ENCODE results near the gene XK. TPM values are rescaled to one million over a fixed set of nuclear protein-coding genes. Genes with fewer than 3 reads are reported as not detected.

Gene XK
- total and polyA plus RNA-seq, 10 of the 15 experiments (the other 5 are each of a cell fraction or from before 2014, with no cell fraction given): not detected

DNA sequence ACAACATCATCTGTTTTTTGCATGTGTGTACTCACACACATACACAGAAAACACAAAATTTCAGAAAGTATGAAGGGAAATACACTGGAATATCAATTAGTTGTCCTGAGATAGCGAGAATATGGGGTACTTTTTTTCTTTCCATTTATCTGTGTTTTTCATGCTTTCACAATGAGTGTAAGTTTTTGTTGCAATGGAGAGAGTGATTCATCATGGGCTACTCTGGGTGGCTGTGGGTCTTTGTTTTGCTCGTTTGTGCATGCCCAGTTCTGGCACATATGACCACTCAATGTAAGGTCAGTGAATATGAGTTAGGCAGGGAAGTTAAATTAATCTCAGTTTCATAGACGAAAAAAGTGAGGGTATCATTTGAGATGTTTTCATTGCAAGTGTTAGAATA lies 26.9 kb downstream of the XK start (continued):
- TF ChIP-seq, protein P1, sequence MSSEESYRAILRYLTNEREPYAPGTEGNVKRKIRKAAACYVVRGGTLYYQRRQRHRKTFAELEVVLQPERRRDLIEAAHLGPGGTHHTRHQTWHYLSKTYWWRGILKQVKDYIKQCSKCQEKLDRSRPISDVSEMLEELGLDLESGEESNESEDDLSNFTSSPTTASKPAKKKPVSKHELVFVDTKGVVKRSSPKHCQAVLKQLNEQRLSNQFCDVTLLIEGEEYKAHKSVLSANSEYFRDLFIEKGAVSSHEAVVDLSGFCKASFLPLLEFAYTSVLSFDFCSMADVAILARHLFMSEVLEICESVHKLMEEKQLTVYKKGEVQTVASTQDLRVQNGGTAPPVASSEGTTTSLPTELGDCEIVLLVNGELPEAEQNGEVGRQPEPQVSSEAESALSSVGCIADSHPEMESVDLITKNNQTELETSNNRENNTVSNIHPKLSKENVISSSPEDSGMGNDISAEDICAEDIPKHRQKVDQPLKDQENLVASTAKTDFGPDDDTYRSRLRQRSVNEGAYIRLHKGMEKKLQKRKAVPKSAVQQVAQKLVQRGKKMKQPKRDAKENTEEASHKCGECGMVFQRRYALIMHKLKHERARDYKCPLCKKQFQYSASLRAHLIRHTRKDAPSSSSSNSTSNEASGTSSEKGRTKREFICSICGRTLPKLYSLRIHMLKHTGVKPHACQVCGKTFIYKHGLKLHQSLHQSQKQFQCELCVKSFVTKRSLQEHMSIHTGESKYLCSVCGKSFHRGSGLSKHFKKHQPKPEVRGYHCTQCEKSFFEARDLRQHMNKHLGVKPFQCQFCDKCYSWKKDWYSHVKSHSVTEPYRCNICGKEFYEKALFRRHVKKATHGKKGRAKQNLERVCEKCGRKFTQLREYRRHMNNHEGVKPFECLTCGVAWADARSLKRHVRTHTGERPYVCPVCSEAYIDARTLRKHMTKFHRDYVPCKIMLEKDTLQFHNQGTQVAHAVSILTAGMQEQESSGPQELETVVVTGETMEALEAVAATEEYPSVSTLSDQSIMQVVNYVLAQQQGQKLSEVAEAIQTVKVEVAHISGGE (CRISPR knock-in tag; IDR thresholded peaks at IDR 0.05): no peak
- TF ChIP-seq ZZZ3 (IDR thresholded peaks at IDR 0.05; ENCODE audit: control insufficient read depth, insufficient read length, low read depth) (no peak), NFYA (IDR thresholded peaks at IDR 0.05; ENCODE audit: borderline replicate concordance, low read depth, low read length) (no peak), TBL1XR1 (IDR thresholded peaks at IDR 0.05; ENCODE audit: low read depth, low read length) (no peak)
- TF ChIP-seq, protein P2, sequence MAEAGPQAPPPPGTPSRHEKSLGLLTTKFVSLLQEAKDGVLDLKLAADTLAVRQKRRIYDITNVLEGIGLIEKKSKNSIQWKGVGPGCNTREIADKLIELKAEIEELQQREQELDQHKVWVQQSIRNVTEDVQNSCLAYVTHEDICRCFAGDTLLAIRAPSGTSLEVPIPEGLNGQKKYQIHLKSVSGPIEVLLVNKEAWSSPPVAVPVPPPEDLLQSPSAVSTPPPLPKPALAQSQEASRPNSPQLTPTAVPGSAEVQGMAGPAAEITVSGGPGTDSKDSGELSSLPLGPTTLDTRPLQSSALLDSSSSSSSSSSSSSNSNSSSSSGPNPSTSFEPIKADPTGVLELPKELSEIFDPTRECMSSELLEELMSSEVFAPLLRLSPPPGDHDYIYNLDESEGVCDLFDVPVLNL (IDR thresholded peaks at IDR 0.05; ENCODE audit: low read depth, low read length): no peak
- TF ChIP-seq, protein P3, sequence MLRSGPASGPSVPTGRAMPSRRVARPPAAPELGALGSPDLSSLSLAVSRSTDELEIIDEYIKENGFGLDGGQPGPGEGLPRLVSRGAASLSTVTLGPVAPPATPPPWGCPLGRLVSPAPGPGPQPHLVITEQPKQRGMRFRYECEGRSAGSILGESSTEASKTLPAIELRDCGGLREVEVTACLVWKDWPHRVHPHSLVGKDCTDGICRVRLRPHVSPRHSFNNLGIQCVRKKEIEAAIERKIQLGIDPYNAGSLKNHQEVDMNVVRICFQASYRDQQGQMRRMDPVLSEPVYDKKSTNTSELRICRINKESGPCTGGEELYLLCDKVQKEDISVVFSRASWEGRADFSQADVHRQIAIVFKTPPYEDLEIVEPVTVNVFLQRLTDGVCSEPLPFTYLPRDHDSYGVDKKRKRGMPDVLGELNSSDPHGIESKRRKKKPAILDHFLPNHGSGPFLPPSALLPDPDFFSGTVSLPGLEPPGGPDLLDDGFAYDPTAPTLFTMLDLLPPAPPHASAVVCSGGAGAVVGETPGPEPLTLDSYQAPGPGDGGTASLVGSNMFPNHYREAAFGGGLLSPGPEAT (IDR thresholded peaks at IDR 0.05; ENCODE audit: low read depth): no peak
- TF ChIP-seq, protein P4, sequence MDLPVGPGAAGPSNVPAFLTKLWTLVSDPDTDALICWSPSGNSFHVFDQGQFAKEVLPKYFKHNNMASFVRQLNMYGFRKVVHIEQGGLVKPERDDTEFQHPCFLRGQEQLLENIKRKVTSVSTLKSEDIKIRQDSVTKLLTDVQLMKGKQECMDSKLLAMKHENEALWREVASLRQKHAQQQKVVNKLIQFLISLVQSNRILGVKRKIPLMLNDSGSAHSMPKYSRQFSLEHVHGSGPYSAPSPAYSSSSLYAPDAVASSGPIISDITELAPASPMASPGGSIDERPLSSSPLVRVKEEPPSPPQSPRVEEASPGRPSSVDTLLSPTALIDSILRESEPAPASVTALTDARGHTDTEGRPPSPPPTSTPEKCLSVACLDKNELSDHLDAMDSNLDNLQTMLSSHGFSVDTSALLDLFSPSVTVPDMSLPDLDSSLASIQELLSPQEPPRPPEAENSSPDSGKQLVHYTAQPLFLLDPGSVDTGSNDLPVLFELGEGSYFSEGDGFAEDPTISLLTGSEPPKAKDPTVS (IDR thresholded peaks at IDR 0.05; ENCODE audit: low read depth, low read length): no peak
